Epithelial cell of esophagus (primary cell): ENCODE measurements around the gene WDR59.

Experiments
- DNase-seq: peaks from one replicate; pipeline ENCODE4 v3.0.0; 2010; ENCODE audit warnings: low read depth
- H3K4me3 ChIP-seq: 2 replicates; pipeline ENCODE4 v1.5.1; 2011; ENCODE audit warnings: mild to moderate bottlenecking, low read length, control low read depth
- CTCF ChIP-seq: IDR thresholded peaks from 2 replicates; pipeline ENCODE4 v1.5.1; 2011; ENCODE audit warnings: low read depth, mild to moderate bottlenecking, low read length, control low read depth, inconsistent platforms; ENCODE audit not compliant: insufficient read depth; ENCODE audit errors: missing control alignments

Gene WDR59

GRCh38 chr16:74999609-75000480, 14.9 kb upstream of the WDR59 start:
- TF ChIP-seq CTCF = no peak
- peak; percentile 60 for DNase-seq

DNA sequence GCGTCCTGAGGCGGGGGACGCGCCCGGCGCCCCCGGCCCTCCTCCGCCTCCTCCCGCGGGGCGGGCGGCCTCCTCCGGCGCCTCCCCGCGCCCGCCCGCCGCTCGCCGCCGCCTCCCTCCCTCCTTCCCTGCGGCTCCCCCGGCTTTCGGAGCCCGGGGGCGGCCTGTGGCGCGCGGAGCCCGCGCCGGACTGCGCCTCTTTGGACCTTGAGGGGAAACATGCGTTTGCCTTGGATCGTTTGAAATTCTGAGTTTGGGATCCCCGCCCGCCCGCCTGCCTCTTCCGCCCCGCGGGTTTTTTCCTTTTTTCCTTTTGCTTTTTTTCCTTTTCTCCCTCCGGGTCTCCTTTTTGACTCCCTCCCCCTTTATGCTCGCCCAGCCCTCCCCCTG, 14.3 kb upstream of the WDR59 start:
- TF ChIP-seq CTCF = no peak
- peak; percentile 9 for DNase-seq
- H3K4me3 ChIP-seq = peak overlapping the region; percentile 59

More at GRCh38 chr16:74999609-75000480, 14.9 kb upstream of the WDR59 start:
- H3K4me3 ChIP-seq = peak overlapping the region; percentile 59

- peak; percentile 79 for TF ChIP-seq CTCF
- DNase-seq = peak; percentile 72
- H3K4me3 ChIP-seq = peak within 1 kb of the TSS; percentile 59
Measured at GRCh38 chr16:74998481-74999218, 13.7 kb upstream of the WDR59 start, which contains the start of gene ZNRF1. Gene ZNRF1, plus strand, starts transcription at chr16:74999024. Its CDS starts 648 bp downstream, at chr16:74999672.

- no peak for TF ChIP-seq CTCF
- DNase-seq = peak; percentile 32
- no peak overlapping the region for H3K4me3 ChIP-seq
Measured at GRCh38 chr16:74997042-74997491, 12.1 kb upstream of the WDR59 start.

GRCh38 chr16:74995986-74996385, 11.1 kb upstream of the WDR59 start:
- DNase-seq = no peak
- H3K4me3 ChIP-seq = no peak overlapping the region
- TF ChIP-seq CTCF = no peak

- no peak overlapping the region for H3K4me3 ChIP-seq
- no peak for TF ChIP-seq CTCF
- no peak for DNase-seq
Measured at GRCh38 chr16:74991593-74992403, 6.9 kb upstream of the WDR59 start.
